LNCaP clone FGC (cell line): ENCODE data around the gene CRYBB1.
"Not testable (repeated sequence)": the region's sequence is repeated elsewhere in the genome, so short reads cannot be mapped to it uniquely, and the experiment has no call there.

ENCODE experiments used
- DNase-seq: peaks from one replicate; pipeline ENCODE4 v3.0.0-alpha.2; 2011; ENCODE audit warnings: low read depth
- H3K4me3 ChIP-seq: 2 replicates; pipeline ENCODE4 v1.5.1; 2011; ENCODE audit warnings: mild to moderate bottlenecking, low read depth, low read length, control low read depth
- CTCF ChIP-seq: IDR thresholded peaks from 2 replicates; pipeline ENCODE4 v1.5.1; 2012; ENCODE audit warnings: mild to moderate bottlenecking; ENCODE audit not compliant: control insufficient read depth, insufficient read depth; ENCODE audit errors: extremely low read depth

Gene CRYBB1

DNA sequence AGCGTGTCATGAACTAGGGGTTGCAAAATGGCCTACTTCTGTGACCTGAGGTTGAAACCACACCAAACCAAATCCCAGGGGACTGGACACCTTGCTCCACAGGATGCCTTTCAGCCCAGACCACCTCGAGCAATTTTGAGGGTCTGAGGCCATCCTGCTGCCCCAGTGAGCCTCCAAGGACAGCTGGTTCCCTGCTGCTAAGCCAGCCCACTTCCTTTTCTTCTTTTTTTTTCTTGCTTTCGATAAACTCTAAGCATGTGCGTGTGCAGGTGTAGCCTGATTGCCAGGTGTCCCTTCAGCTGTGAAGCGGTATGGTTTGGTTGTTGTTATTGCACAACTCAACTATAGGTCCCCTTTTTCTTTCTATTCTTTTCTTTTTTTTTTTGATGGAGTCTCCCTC, 2.7 kb downstream of the CRYBB1 start:
- TF ChIP-seq CTCF = no peak
- no peak overlapping the region for H3K4me3 ChIP-seq
- no peak for DNase-seq

DNA sequence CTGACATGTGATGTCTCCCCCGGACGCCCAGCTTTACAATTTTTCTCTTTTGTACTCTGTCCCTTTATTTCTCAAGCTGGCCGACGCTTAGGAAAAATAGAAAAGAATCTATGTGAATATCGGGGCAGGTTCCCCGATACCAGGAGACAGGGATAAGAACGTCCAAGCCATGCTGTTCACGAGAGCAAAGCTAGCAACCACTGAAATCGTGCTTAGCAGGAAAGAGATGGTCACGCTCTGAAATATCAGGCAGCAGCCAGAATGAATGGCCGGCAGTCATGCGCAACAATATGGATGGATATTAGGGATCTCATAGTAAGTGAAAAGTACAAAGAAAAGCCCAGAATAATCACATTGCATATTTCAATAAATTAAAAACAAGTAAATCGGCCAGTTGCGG, 3.5 kb downstream of the CRYBB1 start:
- TF ChIP-seq CTCF = no peak
- no peak overlapping the region for H3K4me3 ChIP-seq
- DNase-seq = no peak

GRCh38 chr22:26613753-26614152, 4.1 kb downstream of the CRYBB1 start:
- H3K4me3 ChIP-seq, DNase-seq: not testable (repeated sequence)

DNA sequence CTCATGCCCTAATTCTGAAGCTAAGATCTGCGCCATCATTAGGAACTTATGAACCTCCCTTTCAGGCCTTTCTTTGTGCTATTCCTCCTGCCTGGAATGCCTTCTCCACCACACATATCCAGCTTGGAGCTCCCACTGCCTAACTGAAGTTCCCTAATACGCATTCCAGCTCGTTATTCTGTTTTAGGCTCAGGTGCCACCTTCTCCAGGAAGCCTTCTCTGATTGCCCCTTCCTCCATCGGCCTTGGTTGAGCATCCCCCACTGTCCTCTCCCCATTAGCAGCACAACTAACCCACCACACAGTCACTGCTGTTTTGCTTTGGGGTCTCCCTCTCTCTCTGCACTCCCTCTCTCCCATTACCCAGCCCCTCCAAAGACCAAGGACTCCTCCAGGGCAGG, 5.2 kb downstream of the CRYBB1 start:
- no peak for TF ChIP-seq CTCF
- H3K4me3 ChIP-seq = no peak overlapping the region
- DNase-seq = no peak

DNA sequence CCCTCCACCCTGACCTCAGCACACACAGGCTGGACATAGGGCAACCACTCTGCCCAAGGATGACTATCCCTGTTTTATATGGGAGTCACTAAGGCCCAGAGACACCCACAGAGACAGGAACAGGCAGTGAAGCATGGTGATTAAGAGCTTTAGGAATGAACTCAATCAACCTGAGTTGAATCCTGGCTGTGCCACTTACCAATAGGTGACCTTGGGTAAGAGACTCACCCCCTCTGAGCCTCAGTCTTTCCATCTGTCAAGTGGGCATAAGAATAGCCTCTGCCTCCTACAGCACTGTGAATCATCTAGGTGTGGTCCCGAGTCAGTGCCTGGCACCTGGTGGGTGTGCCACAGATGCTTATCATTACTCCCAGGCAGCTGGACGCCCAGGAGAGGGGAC, 6.8 kb downstream of the CRYBB1 start:
- no peak for TF ChIP-seq CTCF
- no peak for DNase-seq
- no peak overlapping the region for H3K4me3 ChIP-seq

DNA sequence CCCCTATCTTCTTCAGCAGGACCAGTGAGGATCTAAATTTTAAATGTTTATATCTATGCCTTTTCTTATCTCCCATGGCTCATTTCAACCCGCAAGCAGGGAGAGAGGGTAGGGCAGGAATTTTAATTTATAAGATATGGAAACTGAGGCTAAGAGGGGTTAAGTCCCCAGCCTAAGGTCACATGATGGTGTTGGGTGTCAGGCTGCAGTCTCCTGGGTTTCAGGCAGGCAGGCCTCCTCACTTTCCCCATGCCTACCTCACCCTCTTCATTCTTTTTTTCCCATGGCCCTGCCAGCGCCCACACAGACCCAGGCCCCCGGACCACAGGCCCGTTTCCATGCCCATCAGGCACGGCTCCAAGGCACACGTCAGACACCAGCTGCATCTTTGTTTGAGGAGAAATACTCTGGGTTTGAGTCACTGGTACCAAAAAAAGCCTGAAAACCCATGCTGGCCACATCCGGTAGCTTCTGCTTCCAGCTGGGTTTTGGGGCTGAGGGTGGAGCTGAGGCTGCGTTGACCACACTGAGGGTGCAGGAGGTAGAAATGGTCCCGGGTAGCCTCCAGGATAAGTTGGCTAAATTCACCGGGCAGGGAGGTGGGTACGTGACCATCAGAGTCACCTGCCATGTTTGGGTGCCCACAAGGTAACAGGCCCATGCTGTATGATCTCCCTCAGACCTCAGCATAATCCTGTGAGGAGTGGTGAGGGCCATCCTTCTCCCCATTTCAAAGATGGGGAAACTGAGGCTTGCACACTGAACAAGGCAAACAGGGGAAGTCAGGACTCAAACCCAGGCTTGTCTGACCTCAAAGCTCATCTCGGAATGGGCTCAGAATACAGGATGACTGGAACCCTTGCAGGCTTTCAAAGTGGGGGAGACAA, 7.5 kb downstream of the CRYBB1 start:
- no peak for DNase-seq
- no peak for TF ChIP-seq CTCF

GRCh38 chr22:26609287-26609686, 8.5 kb downstream of the CRYBB1 start:
- no peak overlapping the region for H3K4me3 ChIP-seq
- DNase-seq = no peak
- TF ChIP-seq CTCF = no peak

More for the DNA sequence above, 7.5 kb downstream of the CRYBB1 start:
- no peak overlapping the region for H3K4me3 ChIP-seq
